GM21447 (cell line): Measurements from ENCODE around the gene RAB3IL1.

Experiments
- ATAC-seq: cut with Tn5 transposase; IDR thresholded peaks from one replicate; pipeline ENCODE4 v1.9.1; 2021; ENCODE audit not compliant: unreplicated experiment

RAB3IL1 gene

GRCh38 chr11:61869429-61869707 lies 48.0 kb downstream of the RAB3IL1 start:
- ATAC-seq = no peak

GRCh38 chr11:61868571-61869428 lies 48.6 kb downstream of the RAB3IL1 start:
- ATAC-seq = no peak

- no peak for ATAC-seq
Observed at GRCh38 chr11:61866958-61867343, 50.4 kb downstream of the RAB3IL1 start.

- ATAC-seq = no peak
Observed at GRCh38 chr11:61866231-61866957, 51.0 kb downstream of the RAB3IL1 start.

GRCh38 chr11:61864814-61865775 lies 52.3 kb downstream of the RAB3IL1 start:
- no peak for ATAC-seq

GRCh38 chr11:61863548-61864081 lies 53.8 kb downstream of the RAB3IL1 start:
- ATAC-seq = no peak

GRCh38 chr11:61862714-61863547 lies 54.4 kb downstream of the RAB3IL1 start:
- no peak for ATAC-seq

- ATAC-seq = no peak
Observed at GRCh38 chr11:61861634-61862033, 55.7 kb downstream of the RAB3IL1 start.

- no peak for ATAC-seq
Observed at GRCh38 chr11:61860054-61860903, 57.1 kb downstream of the RAB3IL1 start.

- no peak for ATAC-seq
Observed at GRCh38 chr11:61855939-61856680, 61.3 kb downstream of the RAB3IL1 start.

- no peak for ATAC-seq
Observed at GRCh38 chr11:61854966-61855714, 62.2 kb downstream of the RAB3IL1 start.

- ATAC-seq = no peak
Observed at GRCh38 chr11:61854206-61854895, 63.0 kb downstream of the RAB3IL1 start.

- ATAC-seq = no peak
Observed at GRCh38 chr11:61853698-61854169, 63.6 kb downstream of the RAB3IL1 start.

- ATAC-seq = no peak
Observed at GRCh38 chr11:61851900-61852295, 65.5 kb downstream of the RAB3IL1 start.

- no peak for ATAC-seq
Observed at GRCh38 chr11:61851113-61851899, 66.1 kb downstream of the RAB3IL1 start.

GRCh38 chr11:61850687-61851086 lies 66.7 kb downstream of the RAB3IL1 start:
- ATAC-seq = no peak
